Heart left ventricle (tissue), 16 donors: Measurements from ENCODE around the gene CASP9. TPM values are rescaled to one million over a fixed set of nuclear protein-coding genes. Genes with fewer than 3 reads are reported as not detected.
A peak's percentile ranks its signal among the peaks of the same experiment; 100 is the strongest.
"Not testable (repeated sequence)": the region's sequence is repeated elsewhere in the genome, so short reads cannot be mapped to it uniquely, and the experiment has no call there.

Source experiments
- ATAC-seq, 4 donors: fragments of 200-7000 bp; cut with Tn5 transposase; one replicate each; pipeline ENCODE4 v1.9.1; 2020 to 2022; ENCODE audit warnings: moderate library complexity in 4 of 4, mild to moderate bottlenecking in 3 of 4, moderate number of reproducible peaks in 1 of 4
- DNase-seq, 5 donors: peaks; one replicate each; pipeline ENCODE4 v3.0.0-alpha.2; 2020
- H3K27ac ChIP-seq, 12 donors: fragments of 200-600 bp; sonication (generic) in 4 of 12; one replicate each; pipeline versions ENCODE4 v1.5.0 to v1.8.0; 2016 to 2022; ENCODE audit warnings: mild to moderate bottlenecking in 2 of 12
- H3K27me3 ChIP-seq, 9 donors: fragments of 200-600 bp; sonication (generic) in 2 of 9; one replicate each; pipeline versions ENCODE4 v1.5.1 to v1.8.0; 2016 to 2022; ENCODE audit warnings: mild to moderate bottlenecking in 3 of 9
- H3K36me3 ChIP-seq, 9 donors: fragments of 200-600 bp; sonication (generic) in 2 of 9; one replicate each; pipeline versions ENCODE4 v1.5.0 to v1.8.0; 2018 to 2022; ENCODE audit warnings: mild to moderate bottlenecking in 2 of 9
- H3K4me1 ChIP-seq, 12 donors: fragments of 200-600 bp; sonication (generic) in 4 of 12; one replicate each; pipeline versions ENCODE4 v1.5.0 to v1.8.0; 2016 to 2022; ENCODE audit warnings: mild to moderate bottlenecking in 3 of 12
- H3K4me3 ChIP-seq, 12 donors: fragments of 200-600 bp; sonication (generic) in 4 of 12; one replicate each; pipeline versions ENCODE4 v1.5.0 to v1.8.0; 2017 to 2022; ENCODE audit warnings: mild to moderate bottlenecking in 9 of 12, moderate library complexity in 4 of 12
- H3K9me3 ChIP-seq, 12 donors: fragments of 200-600 bp; sonication (generic) in 4 of 12; one replicate each; pipeline versions ENCODE4 v1.5.0 to v1.8.0; 2016 to 2022; ENCODE audit warnings: mild to moderate bottlenecking in 1 of 12
- POLR2A ChIP-seq, 2 donors: fragments of 450-650 bp; IDR thresholded peaks; one replicate each; pipeline ENCODE4 v1.6.1; 2017; ENCODE audit warnings: antibody characterized with exemption in 2 of 2, mild to moderate bottlenecking in 2 of 2, moderate library complexity in 2 of 2
- WGBS, 4 donors: extraction: QIAGEN DNeasy Blood & Tissue Kit in 2 of 4; methylation state at CpG; one replicate each; pipeline versions ENCODE4 v1.1.5 to v1.1.7; 2013 to 2018; 5-methylcytosine and 5-hydroxymethylcytosine counted together
- intact Hi-C, 10 donors: fragments of 100-400 bp; cut with DNase I; formaldehyde crosslinking; loops; one replicate each; pipeline versions ENCODE4 v1.11.1 to v1.14.2; 2022
- polyA plus RNA-seq, 2 donors: library from polyadenylated mRNA; stranded (reverse); fragments of 200-250 nt; gene quantifications; one replicate each; pipeline ENCODE4 v1.2.3, GENCODE V29; 2013
- total RNA-seq, 9 donors: library from RNA; depleted of rRNA in 2 of 9; stranded (reverse); fragments of >200 nt in 2 of 9; fragmentation: NEBNext Ultra II Directional in 3 of 9; extraction: Animal tissue kit (Norgen Biotek cat#: 25700) in 3 of 9; gene quantifications; one replicate each; pipeline versions ENCODE4 v1.1.0 to v1.2.4, GENCODE V29; 2016 to 2023
- TF ChIP-seq, protein P1 (sequence below), 12 donors: fragments of 200-600 bp; sonication (generic) in 4 of 12; IDR thresholded peaks; one replicate each; pipeline versions ENCODE4 v1.5.0 to v1.8.0; 2018 to 2022; ENCODE audit warnings: antibody characterized with exemption in 12 of 12, mild to moderate bottlenecking in 5 of 12
- donor health status: ischemic (EF 13 %, LVEDD 7.1; RV severe dilation, severe dysfunction).
- donor health status: healthy with polysubstance abuse.
- donor health status: DM: no; HTN: yes; CAD: no.
- donor health status: DM: no; HTN: no; CAD: no.
- donor health status: ischemic (EF 25% LVEDD 6.9; RV normal size, moderate dysfunction).
- donor health status: ischemic (EF 25% LVEDD 5.7; RV mildly dilated, moderate dysfunction).
- donor health status: healthy.
- donor health status: DM: yes; HTN: yes; CAD: no.
- donor health status: ischemic (EF 35%, LVEDD 5.7; RV mildly dilated, moderate dysfunction).
- donor health status: nonischemic (EF 11% LVEDD 7.7; RV severe dilation, severe dysfunction).
- donor health status: DM: yes; HTN: yes; CAD: no.
- donor health status: PGD.
- donor health status: ischemic (EF 29% LVEDD 5.4; RV normal size, mild dysfunction).
- donor health status: nonischemic (EF 23%, LVEDD 6.1; RV moderate dilation, normal function).

Gene CASP9
- total and polyA plus RNA-seq, 11 donors = 8.6 to 16.9 (median 11.8) TPM

GRCh38 chr1:15465674-15466073, 58.3 kb downstream of the CASP9 start:
- no peak for TF ChIP-seq POLR2A (IDR thresholded peaks at IDR 0.05)
- TF ChIP-seq, protein P1, sequence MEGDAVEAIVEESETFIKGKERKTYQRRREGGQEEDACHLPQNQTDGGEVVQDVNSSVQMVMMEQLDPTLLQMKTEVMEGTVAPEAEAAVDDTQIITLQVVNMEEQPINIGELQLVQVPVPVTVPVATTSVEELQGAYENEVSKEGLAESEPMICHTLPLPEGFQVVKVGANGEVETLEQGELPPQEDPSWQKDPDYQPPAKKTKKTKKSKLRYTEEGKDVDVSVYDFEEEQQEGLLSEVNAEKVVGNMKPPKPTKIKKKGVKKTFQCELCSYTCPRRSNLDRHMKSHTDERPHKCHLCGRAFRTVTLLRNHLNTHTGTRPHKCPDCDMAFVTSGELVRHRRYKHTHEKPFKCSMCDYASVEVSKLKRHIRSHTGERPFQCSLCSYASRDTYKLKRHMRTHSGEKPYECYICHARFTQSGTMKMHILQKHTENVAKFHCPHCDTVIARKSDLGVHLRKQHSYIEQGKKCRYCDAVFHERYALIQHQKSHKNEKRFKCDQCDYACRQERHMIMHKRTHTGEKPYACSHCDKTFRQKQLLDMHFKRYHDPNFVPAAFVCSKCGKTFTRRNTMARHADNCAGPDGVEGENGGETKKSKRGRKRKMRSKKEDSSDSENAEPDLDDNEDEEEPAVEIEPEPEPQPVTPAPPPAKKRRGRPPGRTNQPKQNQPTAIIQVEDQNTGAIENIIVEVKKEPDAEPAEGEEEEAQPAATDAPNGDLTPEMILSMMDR (IDR thresholded peaks at IDR 0.05) = no peak
- Histone ChIP-seq H3K4me1 (peaks cover 0 to 7% (median 0%) of the 10 kb centered on the region in 12 donors), H3K4me3 (no peak overlapping the region), H3K36me3 (no peaks in the 10 kb centered on the region), H3K9me3 (no peaks in the 10 kb centered on the region), H3K27me3 (no peaks in the 10 kb centered on the region), H3K27ac (no peak overlapping the region)
- no peak for ATAC-seq
- intact Hi-C loops = no loop called here
- WGBS, 4 donors = 70 to 81% (median 80%) methylated on average over 7 of the region's 7 CpGs
- no peak for DNase-seq

GRCh38 chr1:15463926-15464322, 60.1 kb downstream of the CASP9 start:
- WGBS, 4 donors = 92 to 95% (median 92%) methylated on average over 5 of the region's 5 CpGs
- H3K4me1 ChIP-seq, H3K27me3 ChIP-seq, ATAC-seq, H3K9me3 ChIP-seq, intact Hi-C loops, H3K36me3 ChIP-seq, H3K27ac ChIP-seq, H3K4me3 ChIP-seq: not testable (repeated sequence)
- DNase-seq = peak in 1 of 5 donors; percentile 16

DNA sequence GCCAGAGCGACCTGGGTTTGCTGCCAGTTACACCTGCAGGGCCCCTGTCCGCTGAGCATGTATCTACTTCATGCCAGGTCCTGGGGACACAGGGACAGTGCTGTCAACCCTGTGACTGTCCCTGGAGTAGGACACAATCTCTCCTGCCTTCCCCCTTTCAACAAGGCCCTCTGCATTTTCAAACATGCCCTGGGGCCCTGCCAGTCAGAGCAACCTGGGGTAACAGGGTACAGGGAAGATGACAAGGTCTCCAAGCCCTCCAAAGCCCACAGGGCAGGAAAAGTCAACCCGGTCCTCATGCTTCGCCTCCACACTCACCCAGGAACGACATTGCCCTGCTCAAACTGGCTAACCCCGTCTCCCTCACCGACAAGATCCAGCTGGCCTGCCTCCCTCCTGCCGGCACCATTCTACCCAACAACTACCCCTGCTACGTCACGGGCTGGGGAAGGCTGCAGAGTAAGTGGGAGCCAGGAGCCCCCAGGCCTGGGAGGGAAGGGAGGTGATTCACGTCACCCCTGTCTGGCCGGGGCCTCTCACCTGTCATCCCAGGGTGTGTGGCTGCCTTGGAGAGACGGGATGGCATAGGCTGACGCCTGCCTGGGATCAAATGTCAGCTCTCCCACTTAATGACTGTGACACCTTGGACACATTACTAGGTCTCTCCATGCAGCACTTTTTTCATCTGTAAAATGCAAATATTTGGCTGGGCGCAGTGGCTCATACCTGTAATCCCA, 60.8 kb downstream of the CASP9 start:
- intact Hi-C loops, H3K4me1 ChIP-seq, H3K36me3 ChIP-seq, H3K9me3 ChIP-seq, H3K27ac ChIP-seq, H3K27me3 ChIP-seq, ATAC-seq, H3K4me3 ChIP-seq: not testable (repeated sequence)
- 67 to 80% (median 74%) methylated on average over 14 to 15 of the region's 15 CpGs for WGBS, 4 donors
- peak in 1 of 5 donors; percentile 40 for DNase-seq

- intact Hi-C loops = no loop called here
- peaks cover 0 to 7% (median 0%) of the 10 kb centered on the region in 12 donors for H3K4me1 ChIP-seq
- H3K36me3 ChIP-seq = no peaks in the 10 kb centered on the region
- H3K27ac ChIP-seq = no peak overlapping the region
- TF ChIP-seq, protein P1 (IDR thresholded peaks at IDR 0.05) = no peak
- TF ChIP-seq POLR2A (IDR thresholded peaks at IDR 0.05) = no peak
- 79 to 86% (median 82%) methylated on average over 9 of the region's 9 CpGs for WGBS, 4 donors
- no peak for ATAC-seq
- peaks cover 0 to 4% (median 0%) of the 10 kb centered on the region in 9 donors for H3K27me3 ChIP-seq
- no peaks in the 10 kb centered on the region for H3K9me3 ChIP-seq
- no peak overlapping the region for H3K4me3 ChIP-seq
- DNase-seq = no peak
Measured at GRCh38 chr1:15460708-15461095, 63.3 kb downstream of the CASP9 start.

DNA sequence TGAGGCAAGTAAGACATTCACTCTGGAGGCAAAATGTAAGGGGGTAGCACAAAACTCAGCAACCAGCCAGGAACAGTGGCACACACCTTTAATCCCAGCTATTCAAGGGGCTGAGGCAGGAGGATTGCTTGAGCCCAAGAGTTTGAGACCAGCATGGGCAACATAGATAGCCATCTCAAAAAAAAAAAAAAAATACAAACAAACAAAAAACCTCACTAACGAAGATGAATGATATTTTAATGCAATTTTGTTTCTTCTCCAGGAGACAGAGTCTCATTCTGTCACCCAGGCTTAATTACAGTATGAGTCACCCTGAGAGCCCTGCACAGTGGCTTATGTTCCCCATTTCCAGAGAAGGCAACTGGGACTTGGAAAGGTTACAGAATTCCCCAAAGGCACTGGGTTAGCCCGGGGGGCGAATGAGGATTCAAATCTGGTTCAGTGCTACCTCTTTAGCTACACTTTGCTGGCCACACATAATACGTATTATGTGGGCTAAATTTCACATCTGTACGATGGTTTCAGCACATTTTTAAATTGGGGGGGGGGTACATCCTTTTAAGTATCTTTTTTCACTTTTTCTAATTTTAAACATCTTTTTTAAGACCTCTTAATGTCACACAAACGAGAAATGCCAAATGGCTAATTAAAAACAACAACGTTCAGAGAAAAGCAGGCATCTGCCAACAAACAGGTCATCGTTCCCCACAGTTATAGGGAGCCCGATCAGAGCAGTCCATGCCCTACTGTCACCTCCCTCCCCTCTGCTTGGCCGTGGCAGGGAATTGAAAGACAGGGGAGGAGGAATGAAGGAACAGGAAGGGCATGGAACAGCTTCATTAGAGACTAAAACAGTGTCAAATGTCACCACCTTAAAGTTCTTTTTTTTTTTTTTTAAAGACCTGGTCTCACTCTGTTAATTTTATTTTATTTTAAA, 64.0 kb downstream of the CASP9 start:
- Histone ChIP-seq H3K27me3 (peaks cover 0 to 4% (median 0%) of the 10 kb centered on the region in 9 donors), H3K36me3 (no peaks in the 10 kb centered on the region), H3K4me3 (no peak overlapping the region), H3K27ac (no peak overlapping the region), H3K9me3 (no peaks in the 10 kb centered on the region), H3K4me1 (peaks cover 0 to 7% (median 0%) of the 10 kb centered on the region in 12 donors)
- peak in 1 of 5 donors; percentile 33 for DNase-seq
- intact Hi-C loops = no loop called here
- ATAC-seq = no peak
- no peak for TF ChIP-seq POLR2A (IDR thresholded peaks at IDR 0.05)
- TF ChIP-seq, protein P1 (IDR thresholded peaks at IDR 0.05) = no peak
- WGBS, 4 donors = 58 to 68% (median 62%) methylated on average over 10 of the region's 10 CpGs

DNA sequence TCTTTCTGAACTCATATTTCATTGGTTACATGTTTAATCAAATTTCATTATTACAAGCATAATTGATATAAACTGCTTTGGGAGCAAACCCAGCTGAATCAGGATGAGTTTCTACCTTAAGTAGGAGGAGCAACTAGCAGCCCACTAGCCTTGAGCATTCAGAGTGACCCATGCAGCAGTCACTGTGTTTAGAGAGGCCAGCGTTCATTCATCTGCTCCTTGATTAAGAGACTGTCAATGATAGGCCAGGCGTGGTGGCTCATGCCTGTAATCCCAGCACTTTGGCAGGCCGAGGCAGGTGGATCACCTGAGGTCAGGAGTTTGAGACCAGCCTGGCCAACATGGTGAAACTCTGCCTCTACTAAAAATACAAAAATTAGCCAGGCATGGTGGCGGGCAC, 65.6 kb downstream of the CASP9 start:
- H3K4me1 ChIP-seq, intact Hi-C loops, H3K4me3 ChIP-seq, H3K27me3 ChIP-seq, H3K36me3 ChIP-seq, ATAC-seq, H3K9me3 ChIP-seq, H3K27ac ChIP-seq: not testable (repeated sequence)
- 65 to 84% (median 80%) methylated on average over 4 of the region's 4 CpGs for WGBS, 4 donors
- peak in 1 of 5 donors; percentile 4 for DNase-seq
